Effector memory CD4-positive, alpha-beta T cell (primary cell): Measurements from ENCODE around the gene DOCK3.
A peak's percentile ranks its signal among the peaks of the same experiment; 100 is the strongest.
"Not testable (repeated sequence)": the region's sequence is repeated elsewhere in the genome, so short reads cannot be mapped to it uniquely, and the experiment has no call there.

Source experiments
- DNase-seq, 3 donors: peaks; one replicate each; pipeline ENCODE4 v3.0.0-alpha.2; 2020
- H3K27ac ChIP-seq: 2 replicates; pipeline ENCODE4 v1.7.0; 2013; ENCODE audit warnings: mild to moderate bottlenecking, low read length, moderate library complexity; ENCODE audit not compliant: insufficient read depth, poor library complexity, severe bottlenecking
- H3K27me3 ChIP-seq: replicated peaks from 2 replicates; pipeline ENCODE4 v1.7.0; 2013; ENCODE audit warnings: mild to moderate bottlenecking, low read length; ENCODE audit not compliant: insufficient read depth, control insufficient read depth, poor library complexity, severe bottlenecking
- H3K36me3 ChIP-seq: 2 replicates; pipeline ENCODE4 v1.7.0; 2013; ENCODE audit warnings: mild to moderate bottlenecking, low read length, moderate library complexity; ENCODE audit not compliant: control insufficient read depth, insufficient read depth
- H3K4me1 ChIP-seq: 2 replicates; pipeline ENCODE4 v1.7.0; 2013; ENCODE audit warnings: low read length, mild to moderate bottlenecking; ENCODE audit not compliant: control insufficient read depth, insufficient read depth, poor library complexity, severe bottlenecking
- H3K4me3 ChIP-seq: 2 replicates; pipeline ENCODE4 v1.7.0; 2013; ENCODE audit warnings: low read length, low read depth, mild to moderate bottlenecking; ENCODE audit not compliant: insufficient read depth, poor library complexity, severe bottlenecking
- H3K9me3 ChIP-seq: 2 replicates; pipeline ENCODE4 v1.7.0; 2013; ENCODE audit warnings: mild to moderate bottlenecking, low read length, moderate library complexity; ENCODE audit not compliant: control insufficient read depth

The DOCK3 gene

DNA sequence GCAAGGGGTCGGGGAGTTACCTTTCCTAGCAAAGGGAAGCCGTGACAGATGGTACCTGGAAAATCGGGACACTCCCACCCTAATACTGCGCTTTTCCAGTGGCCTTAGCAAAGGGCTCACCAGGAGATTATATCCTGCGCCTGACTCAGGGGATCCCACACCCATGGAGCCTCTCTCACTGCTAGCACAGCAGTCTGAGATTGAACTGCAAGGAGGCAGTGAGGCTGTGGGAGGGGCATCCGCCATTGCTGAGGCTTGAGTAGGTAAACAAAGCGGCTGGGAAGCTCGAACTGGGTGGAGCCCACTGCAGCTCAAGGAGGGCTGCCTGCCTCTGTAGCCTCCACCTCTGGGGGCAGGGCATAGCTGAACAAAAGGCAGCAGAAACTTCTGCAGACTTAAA, 693.5 kb downstream of the DOCK3 start:
- not testable (repeated sequence) for DNase-seq, H3K27me3 ChIP-seq, H3K36me3 ChIP-seq, H3K27ac ChIP-seq, H3K4me1 ChIP-seq, H3K9me3 ChIP-seq, H3K4me3 ChIP-seq

DNA sequence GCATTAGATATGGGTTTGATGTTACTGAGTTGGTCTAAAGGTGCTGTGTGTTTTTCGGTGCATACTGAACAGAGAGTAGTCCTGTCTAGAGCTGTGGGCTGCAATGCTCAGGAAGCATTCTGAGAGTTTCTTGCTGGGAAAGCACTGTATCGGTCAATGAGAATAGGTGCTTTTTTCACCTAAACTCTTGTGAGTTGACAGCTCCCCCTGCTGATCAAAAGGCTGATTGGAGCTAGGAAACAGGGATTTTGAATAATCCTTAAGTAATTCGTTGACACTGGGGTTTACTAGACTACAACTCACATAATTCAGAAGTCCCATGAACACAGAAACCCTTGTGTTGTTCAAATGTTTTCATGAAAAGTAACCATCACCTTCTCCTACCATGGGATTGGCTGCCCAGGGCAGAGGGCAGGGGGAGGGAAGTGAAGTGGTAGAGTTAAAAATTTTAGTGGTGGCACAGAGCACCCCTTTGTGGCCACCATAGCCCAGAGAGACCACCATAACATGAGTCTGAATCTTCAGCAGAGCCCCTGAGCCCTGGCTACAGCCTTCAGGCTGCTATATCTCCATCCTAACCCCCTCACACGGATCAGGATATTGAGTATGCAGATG, 697.3 kb downstream of the DOCK3 start:
- H3K4me1 ChIP-seq = no peaks in the 10 kb centered on the region
- no peaks in the 10 kb centered on the region for H3K9me3 ChIP-seq
- H3K27me3 ChIP-seq = no peaks in the 10 kb centered on the region
- no peak overlapping the region for H3K4me3 ChIP-seq
- peak in 1 of 3 donors; percentile 16 for DNase-seq
- H3K27ac ChIP-seq = no peak overlapping the region
- no peaks in the 10 kb centered on the region for H3K36me3 ChIP-seq

DNA sequence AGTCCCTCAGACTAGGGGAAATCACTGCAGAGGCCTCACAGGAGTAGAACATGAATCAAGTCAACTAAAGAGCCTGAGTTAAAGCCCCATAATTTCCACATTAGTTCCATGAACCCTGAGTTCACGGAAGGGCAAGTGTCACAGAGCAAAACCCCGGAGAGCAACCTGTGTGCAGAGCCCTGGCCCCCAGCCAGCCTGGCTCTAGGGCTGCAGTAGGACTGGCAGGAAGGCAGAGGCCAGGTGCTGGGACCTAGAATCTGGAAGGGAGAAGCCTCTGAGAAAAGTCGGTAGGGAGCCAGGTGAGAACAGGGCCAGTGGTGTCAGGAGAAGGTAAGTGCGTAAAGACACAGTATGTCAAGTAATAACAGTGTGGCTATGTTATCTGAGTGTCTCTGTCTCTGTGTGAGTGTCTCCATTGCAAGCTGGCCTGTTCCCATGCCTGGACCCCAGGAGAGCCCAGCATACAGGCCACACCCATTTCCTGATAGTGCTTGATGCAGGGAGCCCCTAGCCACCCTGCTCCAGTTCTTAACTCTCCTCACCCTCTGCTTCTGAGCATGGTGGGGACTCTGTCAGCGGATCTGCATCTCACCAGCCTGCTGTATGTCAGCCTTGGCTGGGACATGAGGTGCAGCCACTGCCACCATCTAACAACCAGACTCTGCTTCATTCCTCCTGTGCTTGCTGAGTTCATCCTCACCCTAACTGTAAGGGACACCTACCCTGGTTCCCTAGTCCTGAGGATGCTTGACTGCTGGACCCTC, 699.1 kb downstream of the DOCK3 start:
- Histone ChIP-seq H3K27me3 (no peaks in the 10 kb centered on the region), H3K27ac (no peak overlapping the region)
- DNase-seq = no peak

DNA sequence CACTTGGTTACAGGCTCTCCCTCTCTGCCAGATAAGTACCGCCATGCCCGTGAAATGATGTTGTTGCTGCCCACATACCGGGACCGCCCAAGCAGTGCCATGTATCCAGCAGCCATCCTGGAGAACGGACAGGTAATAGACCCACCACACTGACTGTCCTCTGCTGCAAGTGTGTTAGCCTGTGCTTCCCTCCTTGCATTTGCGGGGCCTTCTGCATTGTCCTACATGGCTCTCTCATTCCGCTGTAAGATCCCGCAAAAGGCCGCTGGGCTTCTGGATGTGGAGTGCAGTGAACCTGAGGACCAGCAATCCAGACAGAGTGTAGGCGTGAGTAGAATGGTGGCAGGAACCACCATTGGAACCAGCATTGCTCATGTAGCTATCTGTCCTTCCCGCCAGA, 699.7 kb downstream of the DOCK3 start:
- Histone ChIP-seq H3K4me1 (no peaks in the 10 kb centered on the region), H3K27me3 (no peaks in the 10 kb centered on the region), H3K36me3 (no peaks in the 10 kb centered on the region), H3K27ac (no peak overlapping the region), H3K4me3 (no peak overlapping the region), H3K9me3 (no peaks in the 10 kb centered on the region)
- DNase-seq = no peak

More for the DNA sequence above, 699.1 kb downstream of the DOCK3 start:
- no peaks in the 10 kb centered on the region for H3K4me1 ChIP-seq
- H3K4me3 ChIP-seq = no peak overlapping the region
- no peaks in the 10 kb centered on the region for H3K36me3 ChIP-seq
- H3K9me3 ChIP-seq = no peaks in the 10 kb centered on the region

DNA sequence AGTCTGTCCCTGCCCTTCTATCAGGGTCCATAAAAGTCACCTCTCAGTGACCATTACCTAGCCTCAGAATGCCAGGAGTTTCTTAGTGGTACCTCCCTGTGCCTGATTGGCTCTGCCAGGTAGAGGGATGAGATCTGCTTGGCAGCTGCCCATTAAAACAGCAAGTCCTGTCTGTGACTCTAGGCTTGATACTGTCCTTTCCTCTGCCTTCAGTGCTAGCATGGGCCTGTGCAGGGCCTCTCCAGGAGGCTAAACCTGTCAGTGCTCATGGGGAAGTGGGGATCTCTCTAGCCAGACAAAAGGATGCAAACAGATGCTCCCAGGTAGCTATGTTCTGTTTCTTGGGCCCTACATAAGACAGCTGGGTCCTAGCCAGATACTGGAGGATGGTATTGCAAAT, 700.4 kb downstream of the DOCK3 start:
- no peak overlapping the region for H3K27ac ChIP-seq
- H3K9me3 ChIP-seq = no peaks in the 10 kb centered on the region
- DNase-seq = no peak
- H3K4me1 ChIP-seq = no peaks in the 10 kb centered on the region
- no peak overlapping the region for H3K4me3 ChIP-seq
- H3K36me3 ChIP-seq = no peaks in the 10 kb centered on the region
- H3K27me3 ChIP-seq = no peaks in the 10 kb centered on the region

DNA sequence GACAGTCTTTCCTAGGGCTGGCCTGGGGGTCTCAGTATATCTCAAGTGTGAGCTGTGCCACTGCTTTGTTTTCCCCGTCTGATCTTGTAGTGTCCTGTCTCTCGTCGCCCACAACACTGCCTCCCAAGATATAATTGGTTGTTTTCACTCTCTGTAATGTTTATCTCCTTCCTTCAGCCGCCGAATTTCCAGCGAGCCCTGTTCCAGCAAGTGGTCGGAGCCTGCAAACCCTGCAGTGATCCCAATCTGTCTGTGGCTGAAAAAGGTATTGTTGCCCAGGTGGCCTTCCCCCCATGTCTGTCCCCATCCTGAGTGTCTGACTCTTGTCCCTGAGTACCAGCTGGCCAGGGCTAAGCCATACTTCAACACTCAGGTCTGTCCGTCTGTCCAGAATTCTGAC, 700.8 kb downstream of the DOCK3 start:
- DNase-seq = no peak
- Histone ChIP-seq H3K27me3 (no peaks in the 10 kb centered on the region), H3K36me3 (no peaks in the 10 kb centered on the region), H3K4me3 (no peak overlapping the region), H3K4me1 (no peaks in the 10 kb centered on the region), H3K27ac (no peak overlapping the region), H3K9me3 (no peaks in the 10 kb centered on the region)

DNA sequence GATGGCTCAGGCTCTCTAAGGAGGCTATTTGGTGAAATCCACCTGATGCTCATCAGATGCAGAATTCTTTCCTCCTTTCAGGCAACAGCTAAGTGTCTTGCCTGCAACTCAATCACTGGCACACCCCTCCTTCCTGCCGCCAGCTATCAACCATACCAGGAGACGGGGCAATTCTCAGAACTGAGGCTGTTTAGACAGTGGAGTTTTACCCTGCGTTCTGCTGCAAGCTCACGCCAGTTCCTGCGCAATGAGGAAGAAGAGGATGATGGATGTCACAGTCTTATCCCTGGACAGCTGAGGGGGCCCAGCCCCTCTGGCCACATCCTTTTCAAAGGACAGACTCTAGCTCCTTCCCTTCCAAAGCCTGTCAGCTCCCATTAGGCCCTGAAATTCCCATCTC, 703.3 kb downstream of the DOCK3 start:
- no peak for DNase-seq
- H3K9me3 ChIP-seq = no peaks in the 10 kb centered on the region
- no peaks in the 10 kb centered on the region for H3K4me1 ChIP-seq
- H3K27ac ChIP-seq = no peak overlapping the region
- H3K36me3 ChIP-seq = no peaks in the 10 kb centered on the region
- H3K27me3 ChIP-seq = no peaks in the 10 kb centered on the region
- H3K4me3 ChIP-seq = no peak overlapping the region

DNA sequence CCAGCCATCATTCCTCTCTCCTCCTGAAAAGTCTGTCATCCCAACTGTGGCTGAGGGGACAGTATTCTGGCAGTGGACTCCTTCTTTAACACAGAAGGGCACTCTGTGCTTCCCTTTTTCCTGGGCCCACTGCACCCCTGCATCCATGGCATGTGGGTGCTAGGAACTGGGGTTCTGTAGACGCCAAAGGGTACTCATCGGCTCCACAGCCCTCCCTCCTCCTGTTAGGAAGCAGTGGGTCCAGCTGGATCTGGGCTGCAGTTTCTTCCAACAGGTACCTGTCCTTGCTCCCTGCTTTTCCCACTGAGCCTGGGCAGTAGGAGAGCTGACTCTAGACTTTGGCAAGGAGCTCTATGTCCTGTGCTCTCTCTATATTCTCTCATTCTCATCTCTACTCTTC, 704.0 kb downstream of the DOCK3 start:
- Histone ChIP-seq H3K9me3 (no peaks in the 10 kb centered on the region), H3K36me3 (no peaks in the 10 kb centered on the region), H3K4me3 (no peak overlapping the region), H3K4me1 (no peaks in the 10 kb centered on the region), H3K27ac (no peak overlapping the region), H3K27me3 (no peaks in the 10 kb centered on the region)
- no peak for DNase-seq

DNA sequence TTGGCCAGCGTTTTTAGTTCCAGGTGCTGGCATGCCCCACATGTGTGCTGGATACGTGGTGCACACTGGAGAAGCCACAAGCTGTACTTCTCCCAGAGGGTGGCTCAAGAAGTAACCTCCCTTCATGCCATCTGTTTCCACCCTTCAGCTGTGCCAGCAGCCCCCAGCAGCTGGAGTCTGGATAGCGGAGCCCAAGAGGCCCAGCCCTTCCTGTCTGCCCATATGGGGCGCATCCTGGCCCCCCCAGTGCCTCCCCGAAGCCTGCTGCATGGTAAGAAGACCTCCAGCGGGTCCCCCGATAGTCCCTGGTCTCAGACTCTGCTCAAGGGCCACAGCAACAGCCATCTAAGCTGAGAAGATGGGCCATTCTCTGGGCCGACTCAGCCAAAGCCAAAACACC, 704.6 kb downstream of the DOCK3 start:
- H3K27me3 ChIP-seq = no peaks in the 10 kb centered on the region
- peaks cover 6% of the 10 kb centered on the region for H3K4me1 ChIP-seq
- H3K36me3 ChIP-seq = no peaks in the 10 kb centered on the region
- DNase-seq = no peak
- no peak overlapping the region for H3K27ac ChIP-seq
- H3K4me3 ChIP-seq = no peak overlapping the region
- no peaks in the 10 kb centered on the region for H3K9me3 ChIP-seq

DNA sequence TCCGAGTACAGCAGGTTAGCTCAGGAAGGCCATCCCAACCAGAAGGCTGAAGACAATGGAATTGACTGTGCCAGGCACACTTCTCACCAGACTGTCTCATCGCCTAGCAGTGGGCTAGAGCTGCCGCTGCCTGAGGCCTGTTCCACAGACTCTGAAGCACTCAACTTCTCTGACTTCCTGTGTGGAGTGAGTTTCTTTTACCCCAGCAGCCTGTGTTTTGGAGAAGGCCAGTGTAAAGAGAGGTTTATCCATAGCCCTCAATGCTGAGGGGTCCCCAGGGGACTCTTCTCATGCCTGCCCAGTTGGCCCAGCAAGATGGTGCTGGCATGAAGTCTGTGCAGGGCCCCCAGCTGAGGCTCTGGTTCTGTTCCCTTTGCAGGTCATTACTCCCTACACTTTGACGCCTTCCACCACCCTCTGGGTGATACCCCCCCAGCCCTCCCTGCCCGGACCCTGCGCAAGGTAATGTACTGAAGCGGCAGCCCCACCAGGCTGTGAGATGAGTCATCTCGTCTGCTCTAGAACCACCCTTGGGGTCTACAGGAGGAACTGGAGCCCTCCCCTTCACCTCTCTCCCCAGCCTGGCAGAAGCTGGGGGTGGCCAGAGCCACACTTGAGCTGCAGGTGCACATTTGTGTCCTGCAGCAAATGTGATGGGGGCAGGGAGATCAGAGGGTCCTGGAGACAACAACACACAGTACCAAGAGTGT, 705.2 kb downstream of the DOCK3 start:
- Histone ChIP-seq H3K9me3 (no peaks in the 10 kb centered on the region), H3K27ac (no peak overlapping the region), H3K4me1 (peaks cover 8% of the 10 kb centered on the region), H3K27me3 (no peaks in the 10 kb centered on the region), H3K36me3 (no peaks in the 10 kb centered on the region), H3K4me3 (no peak overlapping the region)
- DNase-seq = no peak
